GM12892 (cell line): ENCODE results near the gene LGALS12.

Experiments
- POLR2A ChIP-seq: IDR thresholded peaks from 2 replicates; pipeline ENCODE4 v1.6.1; 2011; ENCODE audit warnings: low read depth, low read length, control low read depth
- POLR2AphosphoS5 ChIP-seq: IDR thresholded peaks from 2 replicates; pipeline ENCODE4 v1.6.1; 2011; ENCODE audit warnings: low read depth, low read length, control low read depth

DNA sequence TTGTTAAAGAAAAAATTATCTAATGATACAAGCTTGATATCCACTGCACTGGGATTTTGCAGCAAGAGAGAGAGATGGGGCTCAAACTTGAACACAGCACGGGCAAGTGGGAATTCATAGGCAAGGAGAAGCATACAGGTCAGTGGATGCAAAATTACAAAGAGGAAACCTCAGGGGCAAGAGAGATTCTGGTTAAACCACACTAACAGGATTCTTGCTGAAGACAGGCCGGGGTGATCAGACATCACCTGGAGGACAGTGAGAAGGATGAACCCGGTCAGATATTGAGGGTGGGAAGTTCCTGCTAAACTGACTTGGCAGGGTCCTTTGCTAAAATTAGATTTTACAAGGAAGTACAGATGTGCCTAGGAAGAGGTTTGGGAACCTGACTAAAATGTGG lies 28.2 kb downstream of the LGALS12 start:
- TF ChIP-seq POLR2AphosphoS5 (no peak), POLR2A (no peak)
